Smooth muscle cell (in vitro differentiated cells): Measurements from ENCODE around the gene NELL1. TPM values are rescaled to one million over a fixed set of nuclear protein-coding genes. Genes with fewer than 3 reads are reported as not detected.

ENCODE experiments used
- DNase-seq: peaks from one replicate; lab custom pipeline; 2025; ENCODE audit not compliant: unreplicated experiment; lab: John Stamatoyannopoulos, UW
- H2AFZ ChIP-seq: fragments of 200-600 bp; sonication (generic); 2 replicates; pipeline ENCODE4 v1.6.0; 2016; ENCODE audit warnings: antibody characterized with exemption, low read depth, mild to moderate bottlenecking
- H3F3A ChIP-seq: fragments of 200-600 bp; sonication (generic); 2 replicates; pipeline ENCODE4 v1.6.0; 2017; ENCODE audit warnings: antibody characterized with exemption, low read depth
- H3K27ac ChIP-seq: fragments of 200-600 bp; sonication (generic); 2 replicates; pipeline ENCODE4 v1.5.1; 2016; ENCODE audit warnings: low read depth, mild to moderate bottlenecking
- H3K27me3 ChIP-seq: fragments of 200-600 bp; sonication (generic); 2 replicates; pipeline ENCODE4 v1.6.1; 2016; ENCODE audit warnings: low read depth, mild to moderate bottlenecking
- H3K36me3 ChIP-seq: fragments of 200-600 bp; sonication (generic); 2 replicates; pipeline ENCODE4 v1.5.1; 2016; ENCODE audit warnings: low read depth
- H3K4me1 ChIP-seq: fragments of 200-600 bp; sonication (generic); 2 replicates; pipeline ENCODE4 v1.5.1; 2016; ENCODE audit warnings: low read depth
- H3K4me2 ChIP-seq: fragments of 200-600 bp; sonication (generic); 2 replicates; pipeline ENCODE4 v1.6.0; 2016; ENCODE audit warnings: mild to moderate bottlenecking
- H3K4me3 ChIP-seq: fragments of 200-600 bp; sonication (generic); 2 replicates; pipeline ENCODE4 v1.5.1; 2016; ENCODE audit warnings: mild to moderate bottlenecking
- H3K79me2 ChIP-seq: fragments of 200-600 bp; sonication (generic); 2 replicates; pipeline ENCODE4 v1.6.0; 2016; ENCODE audit warnings: low read depth, mild to moderate bottlenecking
- H3K9ac ChIP-seq: fragments of 200-600 bp; sonication (generic); 2 replicates; pipeline ENCODE4 v1.6.0; 2016; ENCODE audit warnings: low read depth
- H3K9me3 ChIP-seq: fragments of 200-600 bp; sonication (generic); replicated peaks from 2 replicates; pipeline ENCODE4 v1.5.1; 2016; ENCODE audit warnings: low read depth
- H4K20me1 ChIP-seq: fragments of 200-600 bp; sonication (generic); 2 replicates; pipeline ENCODE4 v1.6.0; 2016; ENCODE audit warnings: low read depth
- CTCF ChIP-seq: fragments of 200-600 bp; sonication (generic); IDR thresholded peaks from 2 replicates; pipeline ENCODE4 v1.5.1; 2017; ENCODE audit warnings: borderline replicate concordance, mild to moderate bottlenecking, antibody characterized with exemption; ENCODE audit not compliant: insufficient read depth, poor library complexity, severe bottlenecking
- WGBS: methylation state at CpG from one replicate; pipeline ENCODE4 v1.1.7; 2016; ENCODE audit warnings: low lambda C conversion rate; 5-methylcytosine and 5-hydroxymethylcytosine counted together
- polyA plus RNA-seq: library from polyadenylated mRNA; unstranded; fragments of >200 nt; fragmentation: Nextera tagmentation; extraction: Ambion mirVana; gene quantifications from 2 replicates; pipeline ENCODE4 v1.2.1, GENCODE V29; 2016
- total RNA-seq: library from RNA; depleted of rRNA; stranded (reverse); fragments of >200 nt; gene quantifications from 2 replicates; pipeline ENCODE4 v1.2.3, GENCODE V29; 2014

Gene NELL1
- total and polyA plus RNA-seq, 2 experiments from 2014 or later, result not detected

DNA sequence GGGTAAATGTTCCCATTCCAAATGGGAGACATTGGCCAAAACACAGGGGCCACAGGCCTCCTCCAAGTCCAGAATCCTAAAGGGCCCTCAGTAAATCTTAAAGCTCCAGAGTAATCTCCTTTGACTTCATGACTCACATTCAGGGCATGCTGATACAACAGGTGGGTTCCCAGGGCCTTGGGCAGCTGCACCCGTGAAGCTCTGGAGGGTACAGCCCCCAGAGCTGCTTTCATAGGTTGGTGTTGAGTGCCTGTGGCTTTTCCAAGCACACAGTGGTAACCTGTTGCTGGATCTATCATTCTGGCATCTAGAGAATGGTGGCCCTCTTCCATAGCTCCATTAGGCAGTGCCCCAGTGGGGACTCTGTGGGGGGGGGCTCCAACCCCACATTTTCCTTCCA, 54.0 kb downstream of the NELL1 start:
- no peak overlapping the region for H2AFZ ChIP-seq
- no peak overlapping the region for H3K27ac ChIP-seq
- no peaks in the 10 kb centered on the region for H3K4me1 ChIP-seq
- no peaks in the 10 kb centered on the region for H3F3A ChIP-seq
- H3K4me3 ChIP-seq, result no peak overlapping the region
- H4K20me1 ChIP-seq, result no peaks in the 10 kb centered on the region
- no peaks in the 10 kb centered on the region for H3K27me3 ChIP-seq
- no peak for TF ChIP-seq CTCF
- no peaks in the 10 kb centered on the region for H3K9me3 ChIP-seq
- H3K9ac ChIP-seq, result no peak overlapping the region
- DNase-seq, result no peak
- no peaks in the 10 kb centered on the region for H3K79me2 ChIP-seq
- H3K4me2 ChIP-seq, result no peak overlapping the region
- 47% methylated on average over 1 of the region's 1 CpG for WGBS
- H3K36me3 ChIP-seq, result no peaks in the 10 kb centered on the region

DNA sequence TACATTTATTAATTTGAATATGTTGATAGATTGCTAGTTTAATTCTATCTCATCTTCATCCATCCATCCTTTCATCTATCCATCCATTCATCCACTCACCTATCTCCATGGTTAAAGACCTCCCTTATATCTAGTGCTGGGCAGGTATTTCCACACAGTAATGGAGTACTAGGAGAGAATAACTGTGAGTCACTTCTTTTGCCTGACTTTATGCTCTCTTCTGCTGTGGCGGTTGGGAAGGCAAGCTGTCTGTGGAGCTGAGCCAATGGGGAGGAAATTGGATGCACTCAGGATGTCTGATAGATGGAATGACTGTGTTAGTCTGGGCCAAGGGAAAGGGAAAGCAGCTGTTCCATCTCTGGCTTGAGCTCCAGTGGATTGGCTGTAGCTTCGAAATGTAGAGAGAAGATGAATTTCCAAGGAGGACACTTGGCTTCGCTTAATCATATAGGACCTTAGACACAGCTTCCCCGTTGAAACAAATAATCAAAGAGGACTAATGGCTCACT, 60.3 kb downstream of the NELL1 start:
- no peaks in the 10 kb centered on the region for H3K79me2 ChIP-seq
- DNase-seq, result no peak
- WGBS, result 82% methylated on average over 4 of the region's 4 CpGs
- H3K27ac ChIP-seq, result no peak overlapping the region
- H3K27me3 ChIP-seq, result no peaks in the 10 kb centered on the region
- H4K20me1 ChIP-seq, result no peaks in the 10 kb centered on the region
- no peaks in the 10 kb centered on the region for H3K4me1 ChIP-seq
- TF ChIP-seq CTCF, result no peak
- no peaks in the 10 kb centered on the region for H3K9me3 ChIP-seq
- no peak overlapping the region for H3K4me3 ChIP-seq
- no peaks in the 10 kb centered on the region for H3K36me3 ChIP-seq
- no peak overlapping the region for H3K4me2 ChIP-seq
- H3K9ac ChIP-seq, result no peak overlapping the region
- H2AFZ ChIP-seq, result no peak overlapping the region
- H3F3A ChIP-seq, result no peaks in the 10 kb centered on the region

DNA sequence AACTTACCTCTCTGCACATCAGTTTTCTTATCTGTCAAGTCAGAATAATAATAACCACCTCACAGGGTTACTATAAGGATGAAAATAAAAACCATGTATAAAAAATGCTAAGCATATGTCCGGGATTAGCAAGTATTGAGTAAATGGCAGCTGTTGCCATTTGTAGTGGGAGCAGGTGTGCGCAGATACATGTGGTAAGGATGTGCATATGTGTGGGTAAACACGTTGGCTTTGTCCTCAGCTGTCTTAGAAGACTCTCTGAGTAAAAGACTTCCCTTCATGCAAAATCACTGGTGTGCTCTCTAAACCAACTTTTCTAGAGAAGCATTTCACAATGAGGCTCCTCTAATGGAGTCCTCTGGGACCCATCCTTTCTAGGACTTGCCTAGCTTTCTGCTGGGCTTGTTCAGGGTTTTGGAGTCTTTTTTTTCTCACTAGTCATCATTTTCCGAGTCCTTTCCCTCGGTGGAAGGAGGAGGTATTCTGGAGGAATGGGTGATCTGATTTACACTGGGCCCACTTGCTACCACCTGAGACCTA, 62.4 kb downstream of the NELL1 start:
- Histone ChIP-seq H3K4me2 (no peak overlapping the region), H3K27me3 (no peaks in the 10 kb centered on the region), H4K20me1 (no peaks in the 10 kb centered on the region), H3K9me3 (no peaks in the 10 kb centered on the region), H3K4me1 (no peaks in the 10 kb centered on the region), H3K36me3 (no peaks in the 10 kb centered on the region), H3K9ac (no peak overlapping the region), H3K79me2 (no peaks in the 10 kb centered on the region), H3K27ac (no peak overlapping the region), H3F3A (no peaks in the 10 kb centered on the region), H2AFZ (no peak overlapping the region), H3K4me3 (no peak overlapping the region)
- no peak for TF ChIP-seq CTCF
- 69% methylated on average over 5 of the region's 5 CpGs for WGBS
- DNase-seq, result no peak

- no peak overlapping the region for H3K4me2 ChIP-seq
- no peak overlapping the region for H2AFZ ChIP-seq
- no peaks in the 10 kb centered on the region for H3F3A ChIP-seq
- no peak overlapping the region for H3K9ac ChIP-seq
- H4K20me1 ChIP-seq, result no peaks in the 10 kb centered on the region
- H3K4me3 ChIP-seq, result no peak overlapping the region
- H3K79me2 ChIP-seq, result no peaks in the 10 kb centered on the region
- H3K4me1 ChIP-seq, result peaks cover 4% of the 10 kb centered on the region
- no peaks in the 10 kb centered on the region for H3K27me3 ChIP-seq
- no peak overlapping the region for H3K27ac ChIP-seq
- WGBS, result 77% methylated on average over 8 of the region's 8 CpGs
- H3K9me3 ChIP-seq, result no peaks in the 10 kb centered on the region
- no peaks in the 10 kb centered on the region for H3K36me3 ChIP-seq
- no peak for TF ChIP-seq CTCF
- no peak for DNase-seq
Observed at GRCh38 chr11:20739107-20739506, 69.7 kb downstream of the NELL1 start.
